Measurements from ENCODE around the gene KLF6.

- TF ChIP-seq, protein P1, sequence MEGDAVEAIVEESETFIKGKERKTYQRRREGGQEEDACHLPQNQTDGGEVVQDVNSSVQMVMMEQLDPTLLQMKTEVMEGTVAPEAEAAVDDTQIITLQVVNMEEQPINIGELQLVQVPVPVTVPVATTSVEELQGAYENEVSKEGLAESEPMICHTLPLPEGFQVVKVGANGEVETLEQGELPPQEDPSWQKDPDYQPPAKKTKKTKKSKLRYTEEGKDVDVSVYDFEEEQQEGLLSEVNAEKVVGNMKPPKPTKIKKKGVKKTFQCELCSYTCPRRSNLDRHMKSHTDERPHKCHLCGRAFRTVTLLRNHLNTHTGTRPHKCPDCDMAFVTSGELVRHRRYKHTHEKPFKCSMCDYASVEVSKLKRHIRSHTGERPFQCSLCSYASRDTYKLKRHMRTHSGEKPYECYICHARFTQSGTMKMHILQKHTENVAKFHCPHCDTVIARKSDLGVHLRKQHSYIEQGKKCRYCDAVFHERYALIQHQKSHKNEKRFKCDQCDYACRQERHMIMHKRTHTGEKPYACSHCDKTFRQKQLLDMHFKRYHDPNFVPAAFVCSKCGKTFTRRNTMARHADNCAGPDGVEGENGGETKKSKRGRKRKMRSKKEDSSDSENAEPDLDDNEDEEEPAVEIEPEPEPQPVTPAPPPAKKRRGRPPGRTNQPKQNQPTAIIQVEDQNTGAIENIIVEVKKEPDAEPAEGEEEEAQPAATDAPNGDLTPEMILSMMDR (conservative IDR thresholded peaks at IDR 0.05; ENCODE audit: low read depth in 2 of 2) = no peak
- TF ChIP-seq REST (IDR thresholded peaks at IDR 0.05; ENCODE audit: unreplicated experiment) (no peak), JUNB (IDR thresholded peaks at IDR 0.05; ENCODE audit: unreplicated experiment) (no peak), EZH2 (IDR thresholded peaks at IDR 0.05; ENCODE audit: low read depth, unreplicated experiment) (no peak), CREB1 (CRISPR knock-in tag; IDR thresholded peaks at IDR 0.05; ENCODE audit: low read depth) (no peak), STAT1 (IDR thresholded peaks at IDR 0.05; ENCODE audit: unreplicated experiment) (no peak), POLR2AphosphoS5 (IDR thresholded peaks at IDR 0.05; ENCODE audit: low read depth) (no peak), ZNF114 (CRISPR knock-in tag; IDR thresholded peaks at IDR 0.05) (no peak), EZH2phosphoT487 (IDR thresholded peaks at IDR 0.05; ENCODE audit: unreplicated experiment) (no peak)
- TF ChIP-seq, protein P2, sequence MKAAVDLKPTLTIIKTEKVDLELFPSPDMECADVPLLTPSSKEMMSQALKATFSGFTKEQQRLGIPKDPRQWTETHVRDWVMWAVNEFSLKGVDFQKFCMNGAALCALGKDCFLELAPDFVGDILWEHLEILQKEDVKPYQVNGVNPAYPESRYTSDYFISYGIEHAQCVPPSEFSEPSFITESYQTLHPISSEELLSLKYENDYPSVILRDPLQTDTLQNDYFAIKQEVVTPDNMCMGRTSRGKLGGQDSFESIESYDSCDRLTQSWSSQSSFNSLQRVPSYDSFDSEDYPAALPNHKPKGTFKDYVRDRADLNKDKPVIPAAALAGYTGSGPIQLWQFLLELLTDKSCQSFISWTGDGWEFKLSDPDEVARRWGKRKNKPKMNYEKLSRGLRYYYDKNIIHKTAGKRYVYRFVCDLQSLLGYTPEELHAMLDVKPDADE (IDR thresholded peaks at IDR 0.05) = no peak
These were observed 4.1 kb downstream of the KLF6 start for GRCh38 chr10:3780771-3781467.
